Muscle layer of colon (tissue), 2 donors: Measurements from ENCODE around the gene POLE4.

Experiments
- H3K27ac ChIP-seq: one replicate; pipeline ENCODE4 v1.7.0; 2013; ENCODE audit warnings: low read depth, mild to moderate bottlenecking, low read length, moderate library complexity
- H3K27me3 ChIP-seq, 2 donors: one replicate each; pipeline ENCODE4 v1.7.0; 2013; ENCODE audit warnings: low read length in 2 of 2, mild to moderate bottlenecking in 2 of 2; ENCODE audit not compliant: insufficient read depth in 2 of 2, control insufficient read depth in 1 of 2
- H3K36me3 ChIP-seq: one replicate; pipeline ENCODE4 v1.7.0; 2013; ENCODE audit warnings: mild to moderate bottlenecking, low read length; ENCODE audit not compliant: insufficient read depth
- H3K4me1 ChIP-seq: one replicate; pipeline ENCODE4 v1.7.0; 2013; ENCODE audit warnings: mild to moderate bottlenecking, low read length; ENCODE audit not compliant: insufficient read depth
- H3K4me3 ChIP-seq, 2 donors: one replicate each; pipeline ENCODE4 v1.7.0; 2013; ENCODE audit warnings: low read length in 2 of 2, low read depth in 1 of 2, mild to moderate bottlenecking in 1 of 2, moderate library complexity in 1 of 2
- H3K9ac ChIP-seq: one replicate; pipeline ENCODE4 v1.7.0; 2013; ENCODE audit warnings: low read length
- H3K9me3 ChIP-seq: one replicate; pipeline ENCODE4 v1.7.0; 2013; ENCODE audit warnings: mild to moderate bottlenecking, low read length
- donor health status: abdominal sarcoma.
- donor health status: Adenocarcinoma of cecum.

The POLE4 gene

DNA sequence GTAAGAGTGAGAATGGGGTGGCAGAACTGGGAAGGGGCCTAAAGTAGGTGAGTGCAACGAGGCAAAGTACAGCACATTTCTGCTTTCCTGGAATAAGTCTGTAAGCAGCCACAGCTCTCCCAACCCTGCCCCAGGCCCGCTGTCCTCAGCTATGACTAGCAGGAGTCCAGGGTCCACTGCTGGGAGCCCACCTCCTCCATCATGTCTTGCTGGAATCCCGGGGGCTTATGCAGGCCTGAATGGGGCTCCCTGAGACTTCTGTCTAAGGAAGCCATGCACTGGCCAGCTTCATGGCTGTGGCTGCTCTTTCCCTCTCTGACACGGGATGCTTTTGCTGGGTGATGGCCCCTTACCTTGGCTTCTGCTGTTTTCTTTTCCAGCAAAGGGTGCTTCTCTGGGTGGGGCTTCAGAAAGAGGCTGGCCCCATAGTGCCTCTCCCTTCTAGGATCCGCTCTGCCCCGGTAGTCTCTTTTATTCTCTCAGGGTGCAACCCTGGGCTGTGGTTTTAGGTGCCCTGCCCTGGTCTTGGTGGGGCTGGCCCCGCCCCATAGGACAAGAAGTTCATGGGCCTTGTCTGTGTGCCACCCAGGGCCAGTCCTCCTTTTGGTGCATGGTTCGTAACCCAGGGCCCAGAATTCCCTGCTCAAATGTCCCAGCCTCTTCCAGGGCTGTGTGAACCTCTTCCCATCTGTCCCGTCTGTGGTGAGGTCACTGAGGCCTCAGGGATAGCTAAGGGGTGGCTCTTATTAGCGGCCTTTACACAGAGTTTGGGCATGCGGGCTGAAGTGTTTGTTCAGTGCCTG, 33.8 kb upstream of the POLE4 start:
- no peak overlapping the region for H3K27ac ChIP-seq
- H3K4me1 ChIP-seq: no peaks in the 10 kb centered on the region
- H3K36me3 ChIP-seq: no peaks in the 10 kb centered on the region
- peaks cover 0 to under 1% of the 10 kb centered on the region in 2 donors for H3K27me3 ChIP-seq
- no peaks in the 10 kb centered on the region for H3K9me3 ChIP-seq
- no peak overlapping the region for H3K9ac ChIP-seq
- H3K4me3 ChIP-seq: no peak overlapping the region

DNA sequence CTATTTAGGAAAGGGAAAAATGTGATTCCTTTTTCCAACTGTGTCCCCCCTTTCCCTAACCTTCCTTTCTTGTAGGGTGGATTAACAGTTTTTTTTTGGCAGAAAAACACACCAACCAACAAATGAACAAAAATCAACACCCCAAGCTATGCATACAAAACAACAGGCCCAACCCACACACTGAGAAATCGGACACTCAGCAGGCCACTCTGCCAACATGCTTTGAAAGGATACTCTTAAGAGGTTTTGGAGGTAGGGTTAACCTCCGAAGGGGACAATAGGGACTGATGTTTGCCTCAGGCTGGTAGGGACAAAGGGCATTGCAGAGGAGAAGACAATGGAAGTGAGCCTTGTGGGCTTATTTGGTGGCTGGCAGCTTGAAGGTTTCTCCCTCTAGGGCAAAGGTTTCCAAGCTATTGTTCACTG, 33.1 kb upstream of the POLE4 start:
- Histone ChIP-seq H3K4me1 (no peaks in the 10 kb centered on the region), H3K27ac (no peak overlapping the region), H3K9ac (no peak overlapping the region), H3K36me3 (no peaks in the 10 kb centered on the region), H3K4me3 (no peak overlapping the region), H3K9me3 (no peaks in the 10 kb centered on the region), H3K27me3 (no peaks in the 10 kb centered on the region)

DNA sequence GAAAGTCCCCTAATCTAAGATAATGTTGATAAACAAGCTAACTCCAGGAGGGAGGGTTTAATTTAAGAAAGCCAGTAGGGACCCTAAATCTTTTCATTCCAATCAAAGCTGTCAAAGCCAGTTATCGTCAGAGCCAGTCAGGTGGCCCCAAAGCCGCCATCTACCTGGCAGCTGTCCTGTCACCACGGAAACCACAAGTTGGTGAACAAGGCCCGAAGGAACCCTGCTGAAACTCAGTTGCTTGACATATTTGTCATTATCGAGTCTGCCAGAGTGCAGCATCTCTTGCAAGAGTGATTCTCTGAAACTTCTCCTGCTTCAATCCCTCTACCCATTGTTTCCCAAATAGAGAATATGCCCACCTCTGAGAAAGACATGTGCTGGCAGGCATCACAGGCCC, 30.8 kb upstream of the POLE4 start:
- Histone ChIP-seq H3K9ac (no peak overlapping the region), H3K4me3 (no peak overlapping the region), H3K36me3 (no peaks in the 10 kb centered on the region), H3K27ac (no peak overlapping the region), H3K27me3 (no peaks in the 10 kb centered on the region), H3K4me1 (no peaks in the 10 kb centered on the region), H3K9me3 (no peaks in the 10 kb centered on the region)

DNA sequence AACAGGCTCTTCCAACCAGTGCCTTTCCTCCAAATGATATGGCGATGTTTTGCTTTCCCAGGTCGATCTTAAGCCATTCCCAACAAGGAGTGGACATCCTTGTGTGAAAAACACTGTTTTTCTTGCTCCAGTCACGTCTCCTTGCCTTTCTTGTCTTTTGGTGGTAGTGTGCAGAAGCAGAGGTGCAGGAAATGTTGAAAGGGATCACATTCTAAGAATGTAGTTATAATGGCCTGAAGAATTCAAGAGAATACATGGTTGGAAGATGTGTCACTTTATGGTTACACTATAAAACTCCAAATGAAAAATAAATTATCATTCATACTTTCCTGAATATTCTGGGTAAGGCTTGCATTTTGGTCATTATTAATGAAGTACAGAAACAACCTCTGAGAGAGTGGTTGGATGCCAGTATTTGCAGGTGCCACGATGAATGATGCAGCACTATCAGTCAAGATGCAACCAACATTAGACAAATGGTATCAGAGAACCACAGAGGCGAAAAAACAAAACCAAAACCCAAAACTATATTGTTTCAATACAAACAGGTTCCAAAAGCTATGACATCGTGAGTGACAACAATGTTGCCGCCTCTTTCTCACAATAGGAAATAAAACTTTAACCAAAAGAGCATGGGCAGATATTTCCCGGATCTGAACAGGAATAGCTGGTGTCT, 27.5 kb upstream of the POLE4 start:
- H3K36me3 ChIP-seq: no peaks in the 10 kb centered on the region
- H3K9me3 ChIP-seq: no peaks in the 10 kb centered on the region
- H3K4me1 ChIP-seq: no peaks in the 10 kb centered on the region
- H3K27ac ChIP-seq: no peak overlapping the region
- no peaks in the 10 kb centered on the region for H3K27me3 ChIP-seq
- H3K4me3 ChIP-seq: no peak overlapping the region
- no peak overlapping the region for H3K9ac ChIP-seq

DNA sequence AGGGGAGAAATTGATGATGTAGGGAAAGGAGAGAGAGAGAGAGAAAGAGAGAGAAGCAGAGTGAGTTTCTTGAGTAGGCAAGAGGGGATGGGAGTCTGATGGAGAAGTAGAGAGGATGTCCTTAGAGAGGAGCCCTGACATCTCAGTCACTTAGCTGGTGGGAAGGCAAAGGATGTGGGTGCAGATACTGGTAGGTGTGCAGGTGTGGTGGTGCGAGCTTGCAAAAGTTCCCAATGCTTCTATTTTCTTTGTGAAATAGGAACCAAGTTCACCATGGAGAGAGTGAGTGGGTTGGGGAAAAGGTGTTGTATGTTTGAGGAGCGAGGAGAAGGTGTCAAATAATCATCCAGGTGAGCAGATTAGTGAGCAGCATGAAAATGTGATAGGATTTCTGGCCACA, 26.5 kb upstream of the POLE4 start:
- Histone ChIP-seq H3K9ac (no peak overlapping the region), H3K27me3 (no peaks in the 10 kb centered on the region), H3K27ac (no peak overlapping the region), H3K36me3 (no peaks in the 10 kb centered on the region), H3K9me3 (no peaks in the 10 kb centered on the region), H3K4me3 (no peak overlapping the region), H3K4me1 (no peaks in the 10 kb centered on the region)

DNA sequence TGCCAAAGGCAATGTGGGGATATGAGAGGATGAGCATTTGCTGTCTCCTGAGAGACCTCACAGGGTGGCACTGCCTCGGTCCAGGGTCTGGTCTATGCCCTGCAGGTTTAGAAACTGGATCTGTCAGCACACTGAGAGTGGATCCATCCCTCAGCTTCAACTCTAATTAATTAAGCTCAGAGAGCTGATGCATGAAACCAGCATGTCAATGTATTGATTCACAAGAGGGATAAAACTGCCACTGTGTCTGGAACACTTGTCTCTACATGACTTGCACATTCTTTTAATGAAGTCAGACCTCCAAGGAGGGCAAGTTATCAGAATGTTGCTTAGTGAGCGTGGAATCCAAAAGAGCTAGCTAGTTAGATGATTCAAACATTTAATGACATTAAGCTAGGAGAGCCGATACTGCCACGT, 22.5 kb upstream of the POLE4 start:
- Histone ChIP-seq H3K4me1 (no peaks in the 10 kb centered on the region), H3K36me3 (no peaks in the 10 kb centered on the region)

DNA sequence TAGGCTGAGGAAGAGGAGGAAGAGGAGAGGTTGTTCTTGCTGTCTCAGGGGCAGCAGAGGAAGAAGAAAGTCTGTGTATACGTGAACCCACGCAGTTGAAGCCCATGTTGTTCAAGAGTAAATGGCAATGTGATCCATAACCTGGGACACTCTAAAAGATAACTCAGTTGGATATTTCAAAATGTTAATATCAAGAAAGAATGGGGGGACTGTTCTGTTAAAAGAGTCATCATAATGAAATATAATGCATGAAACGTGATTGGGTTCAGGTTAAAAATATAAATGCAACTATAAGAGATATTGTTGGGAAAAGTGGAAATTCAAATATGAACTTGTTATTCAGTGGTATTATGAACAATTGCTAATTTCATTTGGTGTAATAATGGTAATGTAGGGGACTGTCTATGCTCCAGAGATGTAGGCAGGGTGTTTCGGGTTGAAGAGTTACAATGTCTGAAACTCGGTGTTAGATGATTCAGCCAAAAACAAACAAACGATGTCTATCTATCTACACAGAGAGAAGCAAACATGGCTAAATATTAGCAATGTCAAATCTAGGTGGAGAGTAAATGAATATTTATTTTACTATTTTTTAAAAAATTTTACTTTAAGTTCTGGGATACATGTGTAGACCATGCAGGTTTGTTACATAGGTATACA, 21.1 kb upstream of the POLE4 start:
- Histone ChIP-seq H3K27me3 (no peaks in the 10 kb centered on the region), H3K4me3 (no peak overlapping the region), H3K36me3 (no peaks in the 10 kb centered on the region), H3K4me1 (no peaks in the 10 kb centered on the region), H3K27ac (no peak overlapping the region), H3K9me3 (no peaks in the 10 kb centered on the region), H3K9ac (no peak overlapping the region)

More for the DNA sequence above, 22.5 kb upstream of the POLE4 start:
- Histone ChIP-seq H3K9ac (no peak overlapping the region), H3K4me3 (no peak overlapping the region), H3K9me3 (no peaks in the 10 kb centered on the region), H3K27ac (no peak overlapping the region), H3K27me3 (no peaks in the 10 kb centered on the region)

DNA sequence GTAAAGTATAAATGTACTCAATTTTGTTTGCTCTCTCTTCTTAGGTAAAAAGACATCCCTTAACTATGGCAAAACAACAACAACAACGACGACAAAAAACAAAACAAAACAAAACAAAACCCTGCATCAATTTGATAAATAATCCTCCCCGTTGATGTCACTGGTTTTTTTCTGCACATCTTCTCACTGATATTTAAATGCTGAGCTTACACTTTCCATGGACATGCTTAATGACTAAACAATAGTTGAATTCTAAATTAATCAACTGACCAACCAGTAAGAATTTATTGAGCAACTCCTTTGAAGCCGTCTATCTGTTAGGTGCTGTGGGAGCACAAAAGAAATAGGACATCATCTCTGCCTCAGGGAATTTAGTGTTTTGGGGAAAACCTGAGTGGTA, 20.2 kb upstream of the POLE4 start:
- H3K27ac ChIP-seq: no peak overlapping the region
- H3K9me3 ChIP-seq: no peaks in the 10 kb centered on the region
- no peaks in the 10 kb centered on the region for H3K36me3 ChIP-seq
- H3K9ac ChIP-seq: no peak overlapping the region
- no peaks in the 10 kb centered on the region for H3K4me1 ChIP-seq
- no peaks in the 10 kb centered on the region for H3K27me3 ChIP-seq
- H3K4me3 ChIP-seq: no peak overlapping the region

DNA sequence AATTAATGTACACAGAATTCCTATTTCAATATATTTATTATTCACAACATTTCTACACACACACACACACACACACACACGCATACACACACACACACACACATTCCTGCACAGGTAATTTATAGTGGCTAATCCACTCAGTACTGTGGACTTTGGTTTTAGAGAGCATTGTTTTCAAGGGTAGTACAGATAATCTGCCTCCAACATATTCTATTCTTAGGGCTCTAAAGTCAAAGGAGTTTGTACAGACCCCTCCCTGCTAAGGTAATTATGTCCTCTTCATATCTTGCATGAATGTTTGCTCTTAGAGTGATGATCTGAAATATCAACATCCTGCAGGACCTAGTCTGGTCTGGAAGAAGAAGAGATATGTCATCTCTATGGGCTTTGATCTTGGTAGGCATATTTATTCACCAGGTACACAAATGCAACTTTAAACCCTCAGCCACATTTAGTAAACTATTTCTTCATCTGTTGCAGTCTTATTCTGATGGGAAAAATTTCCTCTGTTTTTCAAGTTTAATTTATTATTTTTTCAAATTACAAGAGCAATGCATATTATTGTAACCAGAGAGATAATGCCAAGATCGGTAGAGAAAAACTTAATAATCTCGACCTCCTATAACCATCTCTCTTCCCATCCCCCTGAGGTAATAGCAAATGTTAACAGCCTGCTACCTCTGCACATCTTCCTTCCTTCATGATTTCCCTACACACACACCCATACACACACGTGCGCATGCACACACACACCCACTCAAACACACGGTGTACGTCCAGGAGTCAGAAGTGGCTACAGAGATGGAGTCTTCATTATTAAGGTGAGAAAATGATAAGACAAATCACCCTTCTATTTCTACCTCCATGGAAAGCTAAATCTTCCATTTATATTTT, 18.3 kb upstream of the POLE4 start:
- no peak overlapping the region for H3K9ac ChIP-seq
- H3K27ac ChIP-seq: no peak overlapping the region
- no peaks in the 10 kb centered on the region for H3K27me3 ChIP-seq
- no peaks in the 10 kb centered on the region for H3K4me1 ChIP-seq
- no peak overlapping the region for H3K4me3 ChIP-seq
- H3K36me3 ChIP-seq: no peaks in the 10 kb centered on the region
- H3K9me3 ChIP-seq: no peaks in the 10 kb centered on the region

DNA sequence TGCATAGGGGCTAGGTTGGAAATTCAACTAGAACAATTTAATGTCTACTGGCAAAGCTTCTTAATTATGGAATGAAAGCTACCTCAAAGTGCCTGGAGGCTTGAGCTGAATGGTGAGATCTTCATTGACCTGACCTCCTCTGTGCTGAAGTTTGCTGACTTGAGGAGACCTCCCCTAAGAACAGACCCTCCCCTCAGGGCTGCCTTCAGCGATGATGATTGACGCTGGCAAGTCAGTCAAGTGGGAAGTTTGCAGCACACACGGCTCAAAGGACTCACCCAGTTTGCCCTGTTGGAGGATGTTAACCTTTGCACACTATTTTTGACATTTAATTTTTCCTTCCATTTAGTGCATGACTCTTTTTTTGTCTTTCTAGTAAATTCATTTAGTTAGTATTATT, 17.2 kb upstream of the POLE4 start:
- Histone ChIP-seq H3K27ac (no peak overlapping the region), H3K36me3 (no peaks in the 10 kb centered on the region), H3K27me3 (no peaks in the 10 kb centered on the region), H3K9ac (no peak overlapping the region), H3K4me3 (no peak overlapping the region), H3K4me1 (no peaks in the 10 kb centered on the region), H3K9me3 (no peaks in the 10 kb centered on the region)

DNA sequence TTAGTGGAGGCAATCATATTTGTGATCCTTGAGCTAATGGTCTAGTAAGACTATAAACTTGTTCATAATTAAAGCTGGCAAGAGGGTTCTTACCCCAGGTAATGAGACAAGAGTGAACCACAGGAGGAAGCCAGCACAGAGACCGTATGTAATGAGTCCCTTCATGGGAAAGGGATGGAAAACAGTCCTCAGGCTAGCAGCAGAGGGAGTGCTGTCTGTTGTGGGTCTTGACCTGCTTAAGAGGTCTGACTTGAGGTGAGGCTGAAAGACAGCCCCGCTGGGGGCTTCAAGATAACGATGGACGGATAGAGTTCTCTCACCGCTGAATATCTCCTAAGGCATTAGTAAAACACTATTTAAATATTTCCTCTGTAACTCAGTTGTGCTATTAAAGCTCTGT, 16.2 kb upstream of the POLE4 start:
- H3K27me3 ChIP-seq: no peaks in the 10 kb centered on the region
- no peaks in the 10 kb centered on the region for H3K4me1 ChIP-seq
- H3K36me3 ChIP-seq: no peaks in the 10 kb centered on the region
- H3K9me3 ChIP-seq: no peaks in the 10 kb centered on the region
- no peak overlapping the region for H3K9ac ChIP-seq
- no peak overlapping the region for H3K4me3 ChIP-seq
- no peak overlapping the region for H3K27ac ChIP-seq
